DMS153 treated with DMSO at 0.1 percent for 48 hours (cell line): Measurements from ENCODE around the gene MAGIX.

Experiments
- DNase-seq: peaks from one replicate; lab custom pipeline; 2025; ENCODE audit not compliant: unreplicated experiment; lab: John Stamatoyannopoulos, UW

MAGIX gene

GRCh38 chrX:49179358-49179757 is 16.8 kb downstream of the MAGIX start:
- no peak for DNase-seq

- DNase-seq = no peak
Measured at GRCh38 chrX:49183701-49184281, 21.2 kb downstream of the MAGIX start.

GRCh38 chrX:49184294-49185281 is 22.0 kb downstream of the MAGIX start:
- peak; percentile 77 for DNase-seq

GRCh38 chrX:49186125-49187027 is 23.8 kb downstream of the MAGIX start, which contains the start of gene PRICKLE3:
TSS of gene PRICKLE3 (minus strand) at chrX:49186373. CDS start at chrX:49186297, 76 bp downstream.
- DNase-seq = no peak

- no peak for DNase-seq
Measured at GRCh38 chrX:49187028-49187394, 24.5 kb downstream of the MAGIX start.

- DNase-seq = no peak
Measured at GRCh38 chrX:49187526-49187925, 25.0 kb downstream of the MAGIX start.

DNA sequence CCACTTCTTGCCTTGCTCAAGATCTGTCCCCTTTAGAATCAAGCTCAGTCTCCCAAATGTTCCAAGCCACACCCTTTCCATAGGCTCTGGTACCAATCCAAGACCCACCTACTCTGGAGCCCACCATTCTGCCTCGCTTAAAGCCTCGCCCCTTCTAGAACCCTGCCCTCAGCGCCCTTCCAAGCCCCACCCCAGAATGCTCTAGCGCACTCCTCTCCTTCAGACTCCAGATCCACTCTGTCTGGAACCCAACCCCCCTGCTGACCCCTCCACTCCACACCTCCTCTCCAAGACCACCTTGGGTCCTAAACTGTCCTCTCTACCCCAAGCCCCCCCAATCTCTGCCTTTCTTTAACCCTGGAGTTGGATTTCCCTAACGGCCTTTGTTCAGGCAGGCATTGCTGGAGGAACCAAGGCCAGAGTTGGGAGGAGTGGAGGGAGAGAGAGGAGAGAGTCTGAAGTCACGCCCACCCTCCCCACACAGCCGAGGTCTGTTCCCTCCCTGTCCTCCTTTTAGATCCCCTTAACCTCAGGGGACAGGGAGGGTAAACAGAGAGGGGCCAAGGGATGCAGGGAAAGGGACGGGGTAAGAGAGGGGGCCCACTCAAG is 26.0 kb downstream of the MAGIX start:
- no peak for DNase-seq

GRCh38 chrX:49189606-49190005 is 27.0 kb downstream of the MAGIX start:
- DNase-seq = no peak

GRCh38 chrX:49190821-49191573 is 28.4 kb downstream of the MAGIX start:
- DNase-seq = peak; percentile 90

DNA sequence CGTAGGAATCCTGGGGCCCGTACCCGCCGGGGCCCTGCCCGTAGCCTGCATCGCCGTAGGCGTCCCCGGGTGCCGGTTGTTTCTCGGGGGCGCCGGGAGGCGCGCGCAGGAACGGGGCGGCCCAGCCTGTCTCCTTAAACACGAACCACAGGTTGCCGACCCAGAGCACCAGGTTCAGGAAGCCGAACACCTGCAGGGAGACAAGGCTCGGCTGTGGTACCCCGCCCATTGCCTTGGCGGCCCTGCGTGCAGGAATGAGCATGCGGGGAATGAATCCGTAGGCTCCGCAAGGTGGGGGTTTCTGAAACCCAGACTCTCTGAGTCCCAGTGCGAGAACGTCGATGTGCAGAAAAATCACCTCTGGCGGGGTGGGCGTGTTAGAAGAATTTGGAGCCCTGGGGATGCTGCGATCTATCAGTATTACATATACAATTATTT is 29.0 kb downstream of the MAGIX start:
- no peak for DNase-seq

- DNase-seq = no peak
Measured at GRCh38 chrX:49192722-49193328, 30.3 kb downstream of the MAGIX start.

- DNase-seq = no peak
Measured at GRCh38 chrX:49193542-49193964, 31.0 kb downstream of the MAGIX start.

- no peak for DNase-seq
Measured at GRCh38 chrX:49197543-49198087, 35.1 kb downstream of the MAGIX start.

DNA sequence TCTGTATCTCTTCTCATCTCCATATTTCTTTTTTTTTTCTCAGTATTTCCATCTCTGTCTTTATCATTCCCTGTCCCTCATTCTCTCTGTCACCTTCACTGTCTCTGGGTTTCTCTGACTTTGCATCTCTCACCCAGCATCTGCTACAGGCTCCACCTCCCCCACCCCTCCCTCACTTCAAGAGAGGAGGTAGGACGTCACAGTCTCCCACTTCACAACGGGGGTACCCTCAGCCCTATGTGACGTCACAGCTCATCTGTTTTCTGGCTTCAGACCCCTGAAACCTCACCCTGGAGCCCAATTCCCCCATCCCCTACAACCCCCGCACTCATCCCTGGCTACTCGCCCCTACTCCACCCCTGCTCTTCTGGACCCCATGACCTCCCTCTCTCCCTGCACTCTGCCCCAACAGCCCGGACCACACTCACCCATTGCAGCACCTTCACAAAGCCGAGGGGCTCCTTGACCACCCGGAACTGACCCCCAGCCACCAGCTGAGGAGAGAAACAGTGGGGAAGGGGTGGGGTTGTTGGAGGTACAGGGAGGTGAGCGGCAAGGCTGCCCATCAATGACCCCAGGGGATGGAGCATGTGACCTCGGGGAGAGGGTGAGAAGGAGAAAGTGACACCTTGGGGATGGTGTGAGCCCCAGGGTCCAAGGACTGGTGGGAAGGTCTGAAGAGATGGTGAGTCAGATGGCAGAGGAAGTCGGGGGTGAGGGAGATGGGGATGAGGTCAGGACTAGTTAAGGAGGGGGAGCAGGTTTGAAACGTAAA is 36.2 kb downstream of the MAGIX start:
- no peak for DNase-seq

DNA sequence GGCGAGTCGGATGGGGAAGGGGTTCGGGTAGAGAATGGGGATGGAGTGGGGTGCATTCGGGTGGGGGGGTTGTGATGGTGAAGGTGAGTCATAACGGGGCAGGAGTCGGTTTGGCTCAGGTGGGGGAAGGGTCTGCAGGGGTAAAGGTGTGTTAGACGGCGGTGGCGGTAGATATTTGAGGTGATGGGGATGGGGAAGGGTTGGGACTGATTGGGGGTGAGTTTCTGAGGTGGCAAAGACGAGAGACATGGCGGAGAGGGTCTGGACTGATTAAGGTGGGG is 36.7 kb downstream of the MAGIX start:
- no peak for DNase-seq

- peak; percentile 31 for DNase-seq
Measured at GRCh38 chrX:49199906-49200771, 37.6 kb downstream of the MAGIX start, which contains the start of gene SYP. TSS of gene SYP (minus strand) at chrX:49200193. CDS start at chrX:49200186, 7 bp downstream.

DNA sequence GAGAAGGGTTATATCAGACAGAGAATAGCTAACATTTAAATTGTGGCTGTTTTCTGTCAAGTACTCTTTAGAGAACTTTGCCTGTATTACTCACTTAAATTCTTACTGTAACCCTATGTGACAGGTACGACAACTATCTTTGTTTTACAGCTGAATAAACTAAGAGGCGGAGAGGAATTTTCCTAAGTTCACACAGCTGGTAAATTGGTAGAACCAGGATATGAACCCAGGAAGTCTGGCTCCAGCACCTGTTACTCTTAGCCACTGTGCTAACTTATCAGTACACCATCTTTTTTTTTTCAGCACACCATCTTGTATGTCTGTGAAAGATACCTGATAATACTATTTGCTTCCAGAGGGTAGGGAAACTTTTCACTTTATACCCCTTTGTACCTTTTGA is 39.5 kb downstream of the MAGIX start:
- no peak for DNase-seq

DNA sequence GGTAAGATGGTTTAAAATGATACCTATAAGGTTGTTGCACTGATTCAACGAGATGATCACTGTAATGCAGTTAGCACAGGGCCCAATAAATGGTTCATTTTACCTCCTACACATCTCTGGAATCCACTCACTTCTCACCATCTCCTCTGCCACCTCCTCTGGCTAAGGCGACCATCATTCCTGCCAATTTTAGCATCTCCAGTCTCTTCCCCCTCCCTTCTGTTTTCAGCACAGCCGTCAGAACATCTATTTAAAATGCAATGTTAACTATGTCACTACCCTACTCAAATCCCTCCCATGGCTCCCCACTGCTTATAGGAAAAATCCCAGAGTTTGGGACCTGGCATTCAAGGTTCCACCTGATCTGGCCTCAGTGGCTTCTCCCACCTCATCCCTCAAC is 41.0 kb downstream of the MAGIX start:
- DNase-seq = no peak
